K562 (cell line): ENCODE measurements around the gene EXTL1. TPM values are rescaled to one million over a fixed set of nuclear protein-coding genes. Genes with fewer than 3 reads are reported as not detected.
A peak's percentile ranks its signal among the peaks of the same experiment; 100 is the strongest.

Experiments
- ATAC-seq: fragments of 200-7000 bp; cut with Tn5 transposase; 3 replicates; pipeline ENCODE4 v1.9.1; 2020; ENCODE audit warnings: moderate library complexity
- BruUV-seq: library from RNA; stranded (reverse); fragments of 400-500 nt; replicated peaks from 2 replicates; lab custom pipeline; 2021; lab: Mats Ljungman, UMichigan
- CTCF ChIA-PET: fragments of 300-600 bp; formaldehyde crosslinking; extraction: SDS; loops from one replicate; lab custom pipeline; 2021; ENCODE audit warnings: low intra/inter-chr PET ratio; lab: Yijun Ruan, JAX
- POLR2A ChIA-PET: fragments of 300-600, 350-650 bp; sonication (Branson Sonifier 250); formaldehyde crosslinking; extraction: SDS; loops from one replicate; lab custom pipeline; 2021; ENCODE audit warnings: antibody characterized with exemption, inconsistent platforms; lab: Yijun Ruan, JAX
- DNase-seq, 4 experiments: peaks; one replicate each; pipeline versions ENCODE4 v3.0.0 to v3.0.0-alpha.2; 2011 to 2018; ENCODE audit warnings: low spot score in 3 of 4, mixed read lengths in 3 of 4; ENCODE audit errors: extremely low read depth in 1 of 4
- FAIRE-seq: peaks from 2 replicates; lab custom pipeline; 2011; peaks lifted over from hg19 to GRCh38; lab: Jason Lieb, UNC
- H2AFZ ChIP-seq: 2 replicates; pipeline ENCODE4 v1.6.0; 2011; ENCODE audit warnings: low read depth, low read length, control low read depth, inconsistent platforms
- H3K27ac ChIP-seq: fragments of 200-600 bp; 3 replicates; pipeline ENCODE4 v1.8.0; 2011; ENCODE audit warnings: low read depth, mild to moderate bottlenecking, control low read depth, inconsistent platforms, low read length, moderate library complexity, mixed read lengths; ENCODE audit errors: extremely low read depth
- H3K27me3 ChIP-seq, 2 experiments: fragments of 300-600 bp in 1 of 2; 2 replicates in 1 of 2; 3 replicates in 1 of 2; pipeline versions ENCODE4 v1.6.0 to v1.8.0; 2011; ENCODE audit warnings: inconsistent platforms in 2 of 2, low read length in 2 of 2, mild to moderate bottlenecking in 1 of 2, mixed read lengths in 1 of 2, moderate library complexity in 1 of 2; ENCODE audit not compliant: control insufficient read depth in 2 of 2, insufficient read depth in 2 of 2
- H3K36me3 ChIP-seq: fragments of 300-600 bp; 3 replicates; pipeline ENCODE4 v1.8.0; 2011; ENCODE audit warnings: mild to moderate bottlenecking, low read length, inconsistent platforms; ENCODE audit not compliant: control insufficient read depth, insufficient read depth
- H3K4me1 ChIP-seq, 2 experiments: fragments of 200-600 bp in 1 of 2; replicated peaks in 1 of 2; 2 replicates in 1 of 2; 3 replicates in 1 of 2; pipeline versions ENCODE4 v1.5.1 to v1.8.0; 2011; ENCODE audit warnings: inconsistent platforms in 2 of 2, low read length in 2 of 2, mild to moderate bottlenecking in 1 of 2, mixed read lengths in 1 of 2, moderate library complexity in 1 of 2; ENCODE audit not compliant: control insufficient read depth in 2 of 2, insufficient read depth in 2 of 2
- H3K4me2 ChIP-seq: 2 replicates; pipeline ENCODE4 v1.6.1; 2011; ENCODE audit warnings: low read length, control low read depth, inconsistent platforms, mixed read lengths; ENCODE audit not compliant: insufficient read depth
- H3K4me3 ChIP-seq: fragments of 200-600 bp; sonication (generic), shearing (Covaris generic); 2 replicates; pipeline ENCODE4 v1.5.1; 2016; ENCODE audit warnings: control low read depth, inconsistent platforms
- H3K79me2 ChIP-seq: fragments of 200-600 bp; 3 replicates; pipeline ENCODE4 v1.8.0; 2011; ENCODE audit warnings: low read length, inconsistent platforms; ENCODE audit not compliant: control insufficient read depth, insufficient read depth
- H3K9ac ChIP-seq, 2 experiments: 2 replicates each; pipeline versions ENCODE4 v1.6.0 to v1.6.1; 2011; ENCODE audit warnings: low read depth in 2 of 2, low read length in 2 of 2, control low read depth in 1 of 2, inconsistent platforms in 1 of 2, mild to moderate bottlenecking in 1 of 2, mixed read lengths in 1 of 2; ENCODE audit not compliant: insufficient read depth in 1 of 2
- H3K9me1 ChIP-seq: one replicate; pipeline ENCODE4 v1.6.0; 2011; ENCODE audit warnings: inconsistent platforms, mild to moderate bottlenecking, low read length, moderate library complexity; ENCODE audit not compliant: control insufficient read depth, insufficient read depth
- H3K9me3 ChIP-seq: replicated peaks from 2 replicates; pipeline ENCODE4 v1.5.1; 2011; ENCODE audit warnings: low read depth, low read length, inconsistent platforms; ENCODE audit not compliant: control insufficient read depth, insufficient read depth
- H4K20me1 ChIP-seq: replicated peaks from 2 replicates; pipeline ENCODE4 v1.6.1; 2011; ENCODE audit warnings: low read length, inconsistent platforms, mixed read lengths; ENCODE audit not compliant: control insufficient read depth, insufficient read depth
- CBX5 ChIP-seq: IDR thresholded peaks from 2 replicates; pipeline ENCODE4 v1.6.1; 2014; ENCODE audit warnings: low read depth, borderline replicate concordance
- ETS2 ChIP-seq: IDR thresholded peaks from 2 replicates; pipeline ENCODE4 v1.6.1; 2016; ENCODE audit warnings: borderline replicate concordance, missing genetic modification characterization, mild to moderate bottlenecking, moderate library complexity, missing compliant biosample characterization; ENCODE audit not compliant: poor library complexity, severe bottlenecking
- NFE2L1 ChIP-seq: fragments of 450-650 bp; IDR thresholded peaks from 2 replicates; pipeline ENCODE4 v1.6.1; 2016; ENCODE audit warnings: missing genetic modification characterization, low read depth, mild to moderate bottlenecking, missing compliant biosample characterization, moderate library complexity, borderline replicate concordance
- NRF1 ChIP-seq, 2 experiments: fragments of 450-650 bp; IDR thresholded peaks in 1 of 2; conservative IDR thresholded peaks in 1 of 2; 2 replicates each; pipeline ENCODE4 v1.6.1; 2014; ENCODE audit warnings: mild to moderate bottlenecking in 2 of 2
- RUNX1 ChIP-seq: sonication (generic); IDR thresholded peaks from 2 replicates; pipeline ENCODE4 v1.6.1; 2016; ENCODE audit warnings: antibody characterized with exemption, low read depth
- ZNF316 ChIP-seq: fragments of 450-650 bp; IDR thresholded peaks from 2 replicates; pipeline ENCODE4 v1.6.1; 2016
- WGBS: fragments of 100-300 bp; shearing (Covaris generic); methylation state at CpG from one replicate; pipeline ENCODE4 v1.1.6; 2016; ENCODE audit warnings: low coverage, mixed read lengths; ENCODE audit not compliant: insufficient coverage; ENCODE audit errors: missing lambda C conversion rate; 5-methylcytosine and 5-hydroxymethylcytosine counted together
- in situ Hi-C: fragments of 300-500 bp; cut with MboI; formaldehyde crosslinking; loops from 4 replicates; pipeline ENCODE4 v1.15.0; 2018; ENCODE audit warnings: inconsistent platforms, mixed read lengths
- intact Hi-C: fragments of 100-400 bp; cut with micrococcal nuclease; formaldehyde crosslinking; loops from 2 replicates; pipeline ENCODE4 v1.14.2; 2022
- polyA plus RNA-seq, 8 experiments: library from polyadenylated mRNA; depleted of rRNA in 4 of 8; stranded (reverse) in 5 of 8; unstranded in 3 of 8; fragments of >200 nt; fragmentation: Nextera tagmentation in 2 of 8; fragmentation: Illumina TruSeq in 1 of 8; extraction: Ambion mirVana in 2 of 8; extraction: Trizol in 1 of 8; gene quantifications; 2 replicates each; pipeline versions ENCODE4 v1.2.1 to v1.2.3, GENCODE V29; 2011 to 2014; ENCODE audit warnings: inconsistent platforms in 1 of 8, missing spikeins in 1 of 8
- total RNA-seq, 7 experiments: library from RNA; depleted of rRNA in 6 of 7; stranded (reverse); fragments of >200 nt in 6 of 7; fragmentation: Illumina TruSeq in 2 of 7; extraction: Trizol in 2 of 7; gene quantifications; 2 replicates each; pipeline versions ENCODE4 v1.2.1 to v1.2.3, GENCODE V29; 2011 to 2021; ENCODE audit warnings: low replicate concordance in 1 of 7

Gene EXTL1
- total and polyA plus RNA-seq, 9 of the 15 experiments (the other 6 are each of a cell fraction or from before 2014, with no cell fraction given): 0.04 to 0.23 (median 0.08) TPM; not detected in 3

DNA sequence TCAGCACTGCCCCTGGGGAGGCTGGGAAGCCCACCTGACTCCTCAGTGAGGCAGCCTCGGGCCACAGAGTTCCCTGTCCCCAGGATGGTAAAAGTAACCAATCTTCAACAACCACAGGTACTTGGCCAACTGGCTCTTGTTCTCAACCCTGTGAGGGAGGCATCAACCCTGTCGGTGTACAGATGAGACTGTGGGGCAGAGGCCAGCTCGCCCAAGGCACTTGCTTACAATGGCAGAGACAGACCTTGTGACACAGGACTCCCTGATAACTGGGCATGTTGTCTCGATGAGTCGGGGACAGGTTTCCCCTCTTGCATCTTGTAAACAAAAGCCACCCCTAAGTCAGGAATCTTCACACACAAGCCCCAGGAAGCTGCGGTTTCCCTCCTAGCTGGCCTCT, 16.3 kb downstream of the EXTL1 start:
- no peak overlapping the region; the same call in 2 of the 3 replicates for H3K27ac ChIP-seq
- no peaks in the 10 kb centered on the region for H3K36me3 ChIP-seq
- in situ Hi-C loops: no loop called here
- DNase-seq: no peak
- CTCF ChIA-PET: interaction anchor here (3.9 kb wide), 1 partner anchor 107 kb away, joined by 65 read pairs; no protein-coding TSS in a partner anchor
- H3K9ac ChIP-seq: peak overlapping the region in 1 of 2 experiments; percentile 82; a peak in 2 of 4 replicates
- H3K79me2 ChIP-seq: peaks cover 8% of the 10 kb centered on the region; the same call in 2 of the 3 replicates
- H3K4me3 ChIP-seq: no peak overlapping the region
- H3K4me2 ChIP-seq: no peak overlapping the region
- H3K9me3 ChIP-seq: no peaks in the 10 kb centered on the region
- H4K20me1 ChIP-seq: no peaks in the 10 kb centered on the region
- TF ChIP-seq CBX5: no peak
- no peak for TF ChIP-seq NFE2L1
- no peak for TF ChIP-seq NRF1 (conservative IDR thresholded peaks at IDR 0.05 in 1 of 2, IDR thresholded peaks at IDR 0.05 in 1 of 2)
- TF ChIP-seq RUNX1: no peak
- TF ChIP-seq ETS2 (tag): no peak
- no peak for TF ChIP-seq ZNF316
- TF ChIP-seq, all 486 proteins: peak for 0
- intact Hi-C loops: loop anchor here (2.0 kb wide), 1 partner anchor 123 kb away; no protein-coding TSS in a partner anchor
- H3K4me1 ChIP-seq: peaks cover 25 to 53% of the 10 kb centered on the region in 2 experiments
- WGBS: 45% methylated on average over 6 of the region's 6 CpGs
- POLR2A ChIA-PET: interaction anchor here (0.6 to 1.9 kb wide), 5 partner anchors 18 to 209 kb away, joined by 3 to 8 read pairs (median 4); no protein-coding TSS in a partner anchor
- no peaks in the 10 kb centered on the region for H3K27me3 ChIP-seq
- no peak overlapping the region for H2AFZ ChIP-seq
- BruUV-seq: no TSS peak
- ATAC-seq (no peak), FAIRE-seq (no peak)
- H3K9me1 ChIP-seq: no peaks in the 10 kb centered on the region
